ENCODE results near the gene TTC21A. TPM values are rescaled to one million over a fixed set of nuclear protein-coding genes. Genes with fewer than 3 reads are reported as not detected.

The TTC21A gene
- total RNA-seq, 1 experiment from 2014 or later = 9.5 TPM

GRCh38 chr3:39134305-39134704, 26.8 kb downstream of the TTC21A start:
- no peaks in the 10 kb centered on the region for H3K79me2 ChIP-seq (ENCODE audit: low read depth)
- POLR2A ChIA-PET (ENCODE audit: unreplicated experiment) = no interaction called here

GRCh38 chr3:39135170-39135805, 27.8 kb downstream of the TTC21A start:
- Histone ChIP-seq H2AFZ (no peak overlapping the region), H3K9me2 (ENCODE audit: insufficient read depth) (no peaks in the 10 kb centered on the region), H3K27ac (no peak overlapping the region), H3K9me3 (ENCODE audit: insufficient read depth, low read depth) (no peaks in the 10 kb centered on the region), H3F3A (ENCODE audit: insufficient read depth, low read depth) (peaks cover 25% of the 10 kb centered on the region), H3K4me2 (no peak overlapping the region), H3K4me1 (replicated peaks; ENCODE audit: insufficient read depth) (peaks cover 31% of the 10 kb centered on the region), H4K20me1 (ENCODE audit: insufficient read depth) (no peaks in the 10 kb centered on the region), H3K79me2 (ENCODE audit: low read depth) (no peaks in the 10 kb centered on the region), H3K4me3 (no peak overlapping the region), H3K27me3 (ENCODE audit: insufficient read depth, low read depth) (no peaks in the 10 kb centered on the region), H3K36me3 (ENCODE audit: low read depth) (no peaks in the 10 kb centered on the region)
- TF ChIP-seq CTCF (conservative IDR thresholded peaks at IDR 0.05) (no peak), EZH2 (IDR thresholded peaks at IDR 0.05; ENCODE audit: low read depth) (no peak)
- intact Hi-C loops (cut with micrococcal nuclease; ENCODE audit: unreplicated experiment) = no loop called here
- no peak for DNase-seq
- POLR2A ChIA-PET (ENCODE audit: unreplicated experiment) = no interaction called here
- CTCF ChIA-PET = interaction anchor here (0.6 kb wide), 1 partner anchor 153 kb away, joined by 9 read pairs; no protein-coding TSS in a partner anchor
- no TSS peak for BruUV-seq (replicated peaks)

More at GRCh38 chr3:39134305-39134704, 26.8 kb downstream of the TTC21A start:
- H3K4me3 ChIP-seq = no peak overlapping the region
- peaks cover 22% of the 10 kb centered on the region for H3K4me1 ChIP-seq (replicated peaks; ENCODE audit: insufficient read depth)
- H3K36me3 ChIP-seq (ENCODE audit: low read depth) = no peaks in the 10 kb centered on the region
- no peaks in the 10 kb centered on the region for H3K9me2 ChIP-seq (ENCODE audit: insufficient read depth)
- BruUV-seq (replicated peaks) = no TSS peak
- TF ChIP-seq EZH2 (IDR thresholded peaks at IDR 0.05; ENCODE audit: low read depth) (no peak), CTCF (conservative IDR thresholded peaks at IDR 0.05) (no peak)
- H2AFZ ChIP-seq = no peak overlapping the region
- no peak overlapping the region for H3K27ac ChIP-seq
- CTCF ChIA-PET = no interaction called here
- no peaks in the 10 kb centered on the region for H3K9me3 ChIP-seq (ENCODE audit: insufficient read depth, low read depth)
- H3K4me2 ChIP-seq = no peak overlapping the region
- H4K20me1 ChIP-seq (ENCODE audit: insufficient read depth) = no peaks in the 10 kb centered on the region
- intact Hi-C loops (cut with micrococcal nuclease; ENCODE audit: unreplicated experiment) = no loop called here
- no peaks in the 10 kb centered on the region for H3K27me3 ChIP-seq (ENCODE audit: insufficient read depth, low read depth)
- DNase-seq = no peak
- peaks cover 22% of the 10 kb centered on the region for H3F3A ChIP-seq (ENCODE audit: insufficient read depth, low read depth)

GRCh38 chr3:39136533-39137434, 29.3 kb downstream of the TTC21A start:
- no TSS peak for BruUV-seq (replicated peaks)
- Histone ChIP-seq H3K79me2 (ENCODE audit: low read depth) (no peaks in the 10 kb centered on the region), H3K9me2 (ENCODE audit: insufficient read depth) (no peaks in the 10 kb centered on the region), H3K27ac (no peak overlapping the region), H3K4me2 (no peak overlapping the region), H3K4me3 (no peak overlapping the region), H3F3A (ENCODE audit: insufficient read depth, low read depth) (peaks cover 34% of the 10 kb centered on the region), H2AFZ (no peak overlapping the region), H4K20me1 (ENCODE audit: insufficient read depth) (no peaks in the 10 kb centered on the region), H3K27me3 (ENCODE audit: insufficient read depth, low read depth) (no peaks in the 10 kb centered on the region), H3K9me3 (ENCODE audit: insufficient read depth, low read depth) (no peaks in the 10 kb centered on the region), H3K36me3 (ENCODE audit: low read depth) (no peaks in the 10 kb centered on the region), H3K4me1 (replicated peaks; ENCODE audit: insufficient read depth) (peaks cover 44% of the 10 kb centered on the region)
- DNase-seq = no peak
- ChIA-PET CTCF (no interaction called here), POLR2A (ENCODE audit: unreplicated experiment) (no interaction called here)
- no peak for TF ChIP-seq CTCF (conservative IDR thresholded peaks at IDR 0.05)
- TF ChIP-seq EZH2 (IDR thresholded peaks at IDR 0.05; ENCODE audit: low read depth) = no peak
- intact Hi-C loops (cut with micrococcal nuclease; ENCODE audit: unreplicated experiment) = no loop called here

Measured in PC-9 (cell line).